ENCODE data around the gene PRICKLE1. TPM values are rescaled to one million over a fixed set of nuclear protein-coding genes. Genes with fewer than 3 reads are reported as not detected.

PRICKLE1 gene
- total and polyA plus RNA-seq, 2 experiments from 2014 or later: 7.7 to 51.7 TPM

DNA sequence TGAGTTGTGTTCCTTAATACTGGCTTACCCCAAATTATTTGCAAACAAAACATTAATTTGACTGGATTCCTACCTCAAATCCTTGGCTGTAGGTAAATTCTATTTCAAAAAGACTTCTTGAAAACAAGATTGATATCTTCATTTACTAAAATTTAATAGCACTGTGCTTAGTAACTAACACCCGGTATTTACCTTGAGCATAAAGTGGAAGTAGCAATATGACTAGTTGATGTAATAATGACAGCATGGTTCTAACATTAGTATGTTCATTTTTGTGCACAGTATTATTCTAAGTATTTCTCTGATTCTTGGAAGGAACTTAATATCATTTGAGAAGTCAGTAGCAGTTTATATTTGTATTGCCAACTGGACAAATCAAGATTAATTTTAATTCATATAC, 166.8 kb downstream of the PRICKLE1 start:
- no peaks in the 10 kb centered on the region for H3K9me2 ChIP-seq (ENCODE audit: insufficient read depth)
- Mint-ChIP-seq H3K36me3 (ENCODE audit: low read depth) (peaks cover 3% of the 10 kb centered on the region; the same call in 1 of the 3 replicates), H3K4me3 (no peak overlapping the region), H3K9me3 (no peaks in the 10 kb centered on the region), H3K27ac (no peak overlapping the region), H3K27me3 (ENCODE audit: insufficient read depth, low read depth, poor library complexity) (peaks cover 2% of the 10 kb centered on the region), H3K4me1 (peaks cover 22% of the 10 kb centered on the region)
- DNase-seq (ENCODE audit: low spot score) (no peak), ATAC-seq (no peak)
- no peaks in the 10 kb centered on the region for H3K79me2 ChIP-seq (replicated peaks; ENCODE audit: insufficient read depth)
- H3K27me3 ChIP-seq (ENCODE audit: insufficient read depth): no peaks in the 10 kb centered on the region
- H3K4me3 ChIP-seq: no peak overlapping the region
- no peaks in the 10 kb centered on the region for H4K20me1 ChIP-seq (replicated peaks; ENCODE audit: insufficient read depth)
- peaks cover 12% of the 10 kb centered on the region; the same call in 1 of the 2 replicates for H3K4me1 ChIP-seq (ENCODE audit: insufficient read depth)
- no peaks in the 10 kb centered on the region for H3K36me3 ChIP-seq (ENCODE audit: insufficient read depth)
- no peak overlapping the region for H2AFZ ChIP-seq
- no peak overlapping the region for H3K27ac ChIP-seq (ENCODE audit: low read depth)
- H3K4me2 ChIP-seq: no peak overlapping the region
- TF ChIP-seq NANOG (IDR thresholded peaks at IDR 0.05; ENCODE audit: borderline replicate concordance): no peak
- TF ChIP-seq EZH2phosphoT487 (IDR thresholded peaks at IDR 0.05; ENCODE audit: unreplicated experiment): no peak
- TF ChIP-seq, protein P1, sequence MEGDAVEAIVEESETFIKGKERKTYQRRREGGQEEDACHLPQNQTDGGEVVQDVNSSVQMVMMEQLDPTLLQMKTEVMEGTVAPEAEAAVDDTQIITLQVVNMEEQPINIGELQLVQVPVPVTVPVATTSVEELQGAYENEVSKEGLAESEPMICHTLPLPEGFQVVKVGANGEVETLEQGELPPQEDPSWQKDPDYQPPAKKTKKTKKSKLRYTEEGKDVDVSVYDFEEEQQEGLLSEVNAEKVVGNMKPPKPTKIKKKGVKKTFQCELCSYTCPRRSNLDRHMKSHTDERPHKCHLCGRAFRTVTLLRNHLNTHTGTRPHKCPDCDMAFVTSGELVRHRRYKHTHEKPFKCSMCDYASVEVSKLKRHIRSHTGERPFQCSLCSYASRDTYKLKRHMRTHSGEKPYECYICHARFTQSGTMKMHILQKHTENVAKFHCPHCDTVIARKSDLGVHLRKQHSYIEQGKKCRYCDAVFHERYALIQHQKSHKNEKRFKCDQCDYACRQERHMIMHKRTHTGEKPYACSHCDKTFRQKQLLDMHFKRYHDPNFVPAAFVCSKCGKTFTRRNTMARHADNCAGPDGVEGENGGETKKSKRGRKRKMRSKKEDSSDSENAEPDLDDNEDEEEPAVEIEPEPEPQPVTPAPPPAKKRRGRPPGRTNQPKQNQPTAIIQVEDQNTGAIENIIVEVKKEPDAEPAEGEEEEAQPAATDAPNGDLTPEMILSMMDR (conservative IDR thresholded peaks at IDR 0.05; ENCODE audit: low read depth in 2 of 2): no peak
- no peak for TF ChIP-seq POLR2AphosphoS5 (IDR thresholded peaks at IDR 0.05; ENCODE audit: low read depth)
- TF ChIP-seq EZH2 (IDR thresholded peaks at IDR 0.05; ENCODE audit: low read depth, unreplicated experiment): no peak
- no peaks in the 10 kb centered on the region for H3F3A ChIP-seq (replicated peaks; ENCODE audit: low read depth)

DNA sequence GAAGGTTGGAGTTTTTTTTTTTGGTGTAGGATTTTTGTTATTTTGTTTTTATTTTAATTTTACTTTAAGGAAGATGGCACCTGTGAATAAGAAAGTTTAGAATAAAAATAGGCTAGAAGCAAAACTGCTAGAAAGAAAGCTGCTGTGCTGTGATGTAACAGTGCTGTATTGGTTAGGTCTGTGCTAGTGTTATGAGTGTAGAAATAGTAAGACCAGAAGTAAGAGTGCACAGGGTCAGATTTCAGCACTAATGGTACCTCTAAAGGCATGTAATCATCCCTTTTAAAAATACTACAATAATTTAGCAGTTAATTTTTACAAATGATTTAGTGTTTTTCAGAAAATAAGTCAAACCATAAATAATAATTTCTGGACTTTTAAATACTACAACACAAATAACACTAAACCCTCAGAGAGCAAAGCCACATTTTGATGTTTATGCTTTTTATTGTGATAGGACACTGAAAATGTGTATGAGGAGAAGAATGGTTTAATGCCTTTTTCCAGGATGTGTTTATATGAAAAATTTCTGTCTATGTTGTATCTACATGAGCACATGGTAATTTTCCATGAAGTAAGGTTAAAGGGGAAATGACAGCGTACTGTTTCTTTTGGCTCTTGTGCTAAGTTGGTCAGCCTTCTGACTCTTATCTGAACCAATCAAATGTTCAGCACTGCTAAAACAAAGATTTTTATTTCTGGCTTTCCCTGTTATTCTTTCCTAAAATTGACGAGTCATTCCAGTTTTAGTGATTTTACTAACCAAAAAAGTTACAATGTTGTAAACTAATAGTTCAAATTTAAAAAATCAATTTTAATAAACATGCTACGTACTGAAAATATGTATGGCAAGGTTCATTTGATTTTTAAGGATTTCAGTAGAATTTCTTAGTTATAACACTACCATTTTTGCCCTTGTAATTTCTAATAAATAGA, 167.4 kb downstream of the PRICKLE1 start:
- Histone ChIP-seq H3K36me3 (ENCODE audit: insufficient read depth) (no peaks in the 10 kb centered on the region), H3F3A (replicated peaks; ENCODE audit: low read depth) (no peaks in the 10 kb centered on the region), H3K4me3 (no peak overlapping the region), H3K4me2 (no peak overlapping the region), H3K9me2 (ENCODE audit: insufficient read depth) (no peaks in the 10 kb centered on the region), H3K27ac (ENCODE audit: low read depth) (no peak overlapping the region), H3K79me2 (replicated peaks; ENCODE audit: insufficient read depth) (no peaks in the 10 kb centered on the region), H4K20me1 (replicated peaks; ENCODE audit: insufficient read depth) (no peaks in the 10 kb centered on the region), H3K27me3 (ENCODE audit: insufficient read depth) (no peaks in the 10 kb centered on the region), H2AFZ (no peak overlapping the region), H3K4me1 (ENCODE audit: insufficient read depth) (peaks cover 12% of the 10 kb centered on the region; the same call in 1 of the 2 replicates)
- H3K4me3 Mint-ChIP-seq: no peak overlapping the region
- H3K27me3 Mint-ChIP-seq (ENCODE audit: insufficient read depth, low read depth, poor library complexity): peaks cover 2% of the 10 kb centered on the region
- no peaks in the 10 kb centered on the region for H3K36me3 Mint-ChIP-seq (ENCODE audit: low read depth)
- H3K9me3 Mint-ChIP-seq: no peaks in the 10 kb centered on the region
- H3K27ac Mint-ChIP-seq: no peak overlapping the region
- ATAC-seq: no peak
- H3K4me1 Mint-ChIP-seq: peaks cover 16% of the 10 kb centered on the region
- no peak for DNase-seq (ENCODE audit: low spot score)
- no peak for TF ChIP-seq EZH2phosphoT487 (IDR thresholded peaks at IDR 0.05; ENCODE audit: unreplicated experiment)
- TF ChIP-seq POLR2AphosphoS5 (IDR thresholded peaks at IDR 0.05; ENCODE audit: low read depth): no peak
- no peak for TF ChIP-seq EZH2 (IDR thresholded peaks at IDR 0.05; ENCODE audit: low read depth, unreplicated experiment)
- TF ChIP-seq STAT1 (IDR thresholded peaks at IDR 0.05; ENCODE audit: unreplicated experiment): no peak
- no peak for TF ChIP-seq ZNF331 (CRISPR knock-in tag; IDR thresholded peaks at IDR 0.05; ENCODE audit: low read depth)
- TF ChIP-seq CREB1 (CRISPR knock-in tag; IDR thresholded peaks at IDR 0.05; ENCODE audit: low read depth): no peak
- TF ChIP-seq, protein P2, sequence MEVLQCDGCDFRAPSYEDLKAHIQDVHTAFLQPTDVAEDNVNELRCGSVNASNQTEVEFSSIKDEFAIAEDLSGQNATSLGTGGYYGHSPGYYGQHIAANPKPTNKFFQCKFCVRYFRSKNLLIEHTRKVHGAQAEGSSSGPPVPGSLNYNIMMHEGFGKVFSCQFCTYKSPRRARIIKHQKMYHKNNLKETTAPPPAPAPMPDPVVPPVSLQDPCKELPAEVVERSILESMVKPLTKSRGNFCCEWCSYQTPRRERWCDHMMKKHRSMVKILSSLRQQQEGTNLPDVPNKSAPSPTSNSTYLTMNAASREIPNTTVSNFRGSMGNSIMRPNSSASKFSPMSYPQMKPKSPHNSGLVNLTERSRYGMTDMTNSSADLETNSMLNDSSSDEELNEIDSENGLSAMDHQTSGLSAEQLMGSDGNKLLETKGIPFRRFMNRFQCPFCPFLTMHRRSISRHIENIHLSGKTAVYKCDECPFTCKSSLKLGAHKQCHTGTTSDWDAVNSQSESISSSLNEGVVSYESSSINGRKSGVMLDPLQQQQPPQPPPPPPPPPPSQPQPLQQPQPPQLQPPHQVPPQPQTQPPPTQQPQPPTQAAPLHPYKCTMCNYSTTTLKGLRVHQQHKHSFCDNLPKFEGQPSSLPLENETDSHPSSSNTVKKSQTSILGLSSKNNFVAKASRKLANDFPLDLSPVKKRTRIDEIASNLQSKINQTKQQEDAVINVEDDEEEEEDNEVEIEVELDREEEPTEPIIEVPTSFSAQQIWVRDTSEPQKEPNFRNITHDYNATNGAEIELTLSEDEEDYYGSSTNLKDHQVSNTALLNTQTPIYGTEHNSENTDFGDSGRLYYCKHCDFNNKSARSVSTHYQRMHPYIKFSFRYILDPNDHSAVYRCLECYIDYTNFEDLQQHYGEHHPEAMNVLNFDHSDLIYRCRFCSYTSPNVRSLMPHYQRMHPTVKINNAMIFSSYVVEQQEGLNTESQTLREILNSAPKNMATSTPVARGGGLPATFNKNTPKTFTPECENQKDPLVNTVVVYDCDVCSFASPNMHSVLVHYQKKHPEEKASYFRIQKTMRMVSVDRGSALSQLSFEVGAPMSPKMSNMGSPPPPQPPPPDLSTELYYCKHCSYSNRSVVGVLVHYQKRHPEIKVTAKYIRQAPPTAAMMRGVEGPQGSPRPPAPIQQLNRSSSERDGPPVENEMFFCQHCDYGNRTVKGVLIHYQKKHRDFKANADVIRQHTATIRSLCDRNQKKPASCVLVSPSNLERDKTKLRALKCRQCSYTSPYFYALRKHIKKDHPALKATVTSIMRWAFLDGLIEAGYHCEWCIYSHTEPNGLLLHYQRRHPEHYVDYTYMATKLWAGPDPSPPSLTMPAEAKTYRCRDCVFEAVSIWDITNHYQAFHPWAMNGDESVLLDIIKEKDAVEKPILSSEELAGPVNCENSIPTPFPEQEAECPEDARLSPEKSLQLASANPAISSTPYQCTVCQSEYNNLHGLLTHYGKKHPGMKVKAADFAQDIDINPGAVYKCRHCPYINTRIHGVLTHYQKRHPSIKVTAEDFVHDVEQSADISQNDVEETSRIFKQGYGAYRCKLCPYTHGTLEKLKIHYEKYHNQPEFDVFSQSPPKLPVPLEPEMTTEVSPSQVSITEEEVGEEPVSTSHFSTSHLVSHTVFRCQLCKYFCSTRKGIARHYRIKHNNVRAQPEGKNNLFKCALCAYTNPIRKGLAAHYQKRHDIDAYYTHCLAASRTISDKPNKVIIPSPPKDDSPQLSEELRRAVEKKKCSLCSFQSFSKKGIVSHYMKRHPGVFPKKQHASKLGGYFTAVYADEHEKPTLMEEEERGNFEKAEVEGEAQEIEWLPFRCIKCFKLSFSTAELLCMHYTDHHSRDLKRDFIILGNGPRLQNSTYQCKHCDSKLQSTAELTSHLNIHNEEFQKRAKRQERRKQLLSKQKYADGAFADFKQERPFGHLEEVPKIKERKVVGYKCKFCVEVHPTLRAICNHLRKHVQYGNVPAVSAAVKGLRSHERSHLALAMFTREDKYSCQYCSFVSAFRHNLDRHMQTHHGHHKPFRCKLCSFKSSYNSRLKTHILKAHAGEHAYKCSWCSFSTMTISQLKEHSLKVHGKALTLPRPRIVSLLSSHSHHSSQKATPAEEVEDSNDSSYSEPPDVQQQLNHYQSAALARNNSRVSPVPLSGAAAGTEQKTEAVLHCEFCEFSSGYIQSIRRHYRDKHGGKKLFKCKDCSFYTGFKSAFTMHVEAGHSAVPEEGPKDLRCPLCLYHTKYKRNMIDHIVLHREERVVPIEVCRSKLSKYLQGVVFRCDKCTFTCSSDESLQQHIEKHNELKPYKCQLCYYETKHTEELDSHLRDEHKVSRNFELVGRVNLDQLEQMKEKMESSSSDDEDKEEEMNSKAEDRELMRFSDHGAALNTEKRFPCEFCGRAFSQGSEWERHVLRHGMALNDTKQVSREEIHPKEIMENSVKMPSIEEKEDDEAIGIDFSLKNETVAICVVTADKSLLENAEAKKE (CRISPR knock-in tag; IDR thresholded peaks at IDR 0.05): no peak
